H9 (cell line): ENCODE data around the gene SNW1. TPM values are rescaled to one million over a fixed set of nuclear protein-coding genes. Genes with fewer than 3 reads are reported as not detected.

Source experiments
- DNase-seq: peaks from one replicate; pipeline ENCODE4 v3.0.0-alpha.2; 2017
- H2AFZ ChIP-seq: one replicate; pipeline ENCODE4 v1.6.1; 2013; ENCODE audit warnings: mild to moderate bottlenecking, low read length, control low read depth, moderate library complexity
- H2AK5ac ChIP-seq: 2 replicates; pipeline ENCODE4 v1.6.1; 2013; ENCODE audit warnings: low read length, control low read depth, mixed read lengths; ENCODE audit not compliant: insufficient read length
- H2BK120ac ChIP-seq: one replicate; pipeline ENCODE4 v1.6.1; 2013; ENCODE audit warnings: low read depth, mild to moderate bottlenecking, low read length, control low read depth, inconsistent platforms; ENCODE audit not compliant: poor library complexity, severe bottlenecking
- H2BK12ac ChIP-seq: 2 replicates; pipeline ENCODE4 v1.6.1; 2013; ENCODE audit warnings: low read length, control low read depth, mixed read lengths, low read depth; ENCODE audit not compliant: insufficient read length
- H2BK15ac ChIP-seq: 2 replicates; pipeline ENCODE4 v1.6.1; 2013; ENCODE audit warnings: low read depth, low read length, control low read depth
- H2BK20ac ChIP-seq: one replicate; pipeline ENCODE4 v1.6.1; 2013; ENCODE audit warnings: low read depth, mild to moderate bottlenecking, low read length, control low read depth, inconsistent platforms; ENCODE audit not compliant: poor library complexity, severe bottlenecking
- H2BK5ac ChIP-seq: 2 replicates; pipeline ENCODE4 v1.6.1; 2013; ENCODE audit warnings: low read length, control low read depth, mixed read lengths; ENCODE audit not compliant: insufficient read length
- H3K14ac ChIP-seq: 2 replicates; pipeline ENCODE4 v1.6.1; 2013; ENCODE audit warnings: low read length, control low read depth; ENCODE audit not compliant: insufficient read depth
- H3K18ac ChIP-seq: 2 replicates; pipeline ENCODE4 v1.6.1; 2013; ENCODE audit warnings: low read depth, mild to moderate bottlenecking, mixed read lengths, low read length, control low read depth; ENCODE audit not compliant: insufficient read length
- H3K23ac ChIP-seq: 2 replicates; pipeline ENCODE4 v1.6.1; 2013; ENCODE audit warnings: low read length, control low read depth, mixed read lengths, low read depth; ENCODE audit not compliant: insufficient read length
- H3K23me2 ChIP-seq: 2 replicates; pipeline ENCODE4 v1.6.1; 2013; ENCODE audit warnings: low read depth, mild to moderate bottlenecking, mixed read lengths, low read length, control low read depth; ENCODE audit not compliant: insufficient read length, poor library complexity, severe bottlenecking
- H3K27ac ChIP-seq: 2 replicates; pipeline ENCODE4 v1.5.1; 2013; ENCODE audit warnings: low read length, control low read depth, mixed read lengths, low read depth; ENCODE audit not compliant: insufficient read length
- H3K27me3 ChIP-seq: 2 replicates; pipeline ENCODE4 v1.6.1; 2013; ENCODE audit warnings: low read length, control low read depth, inconsistent platforms; ENCODE audit not compliant: insufficient read depth
- H3K4ac ChIP-seq: 2 replicates; pipeline ENCODE4 v1.6.1; 2013; ENCODE audit warnings: low read depth, mild to moderate bottlenecking, control low read depth, inconsistent platforms, low read length, moderate library complexity
- H3K4me1 ChIP-seq: 2 replicates; pipeline ENCODE4 v1.6.1; 2013; ENCODE audit warnings: low read length, control low read depth, inconsistent platforms; ENCODE audit not compliant: insufficient read depth
- H3K4me2 ChIP-seq: 2 replicates; pipeline ENCODE4 v1.6.1; 2013; ENCODE audit warnings: low read length, control low read depth, mixed read lengths; ENCODE audit not compliant: insufficient read length, insufficient read depth
- H3K56ac ChIP-seq: 2 replicates; pipeline ENCODE4 v1.6.1; 2013; ENCODE audit warnings: low read depth, mild to moderate bottlenecking, mixed read lengths, low read length, control low read depth; ENCODE audit not compliant: insufficient read length
- H3K79me1 ChIP-seq: 2 replicates; pipeline ENCODE4 v1.6.1; 2013; ENCODE audit warnings: low read depth, mild to moderate bottlenecking, moderate library complexity, low read length, control low read depth, inconsistent platforms; ENCODE audit not compliant: insufficient read depth, poor library complexity, severe bottlenecking
- H3K79me2 ChIP-seq: 2 replicates; pipeline ENCODE4 v1.6.1; 2013; ENCODE audit warnings: low read length, control low read depth, inconsistent platforms; ENCODE audit not compliant: insufficient read depth
- H3K9ac ChIP-seq: 2 replicates; pipeline ENCODE4 v1.6.1; 2013; ENCODE audit warnings: low read length, control low read depth, mixed read lengths; ENCODE audit not compliant: insufficient read length; ENCODE audit errors: extremely low read depth
- H3K9me3 ChIP-seq: one replicate; pipeline ENCODE4 v1.6.1; 2013; ENCODE audit warnings: low read depth, low read length, inconsistent platforms; ENCODE audit not compliant: control insufficient read depth
- H3T11ph ChIP-seq: one replicate; pipeline ENCODE4 v1.6.1; 2013; ENCODE audit warnings: mild to moderate bottlenecking, low read length, control low read depth, inconsistent platforms
- H4K20me1 ChIP-seq: one replicate; pipeline ENCODE4 v1.6.1; 2013; ENCODE audit not compliant: control insufficient read depth, insufficient read length, insufficient read depth
- H4K5ac ChIP-seq: 2 replicates; pipeline ENCODE4 v1.6.1; 2013; ENCODE audit warnings: low read depth, mild to moderate bottlenecking, mixed read lengths, low read length, control low read depth; ENCODE audit not compliant: insufficient read length
- H4K8ac ChIP-seq: replicated peaks from 2 replicates; pipeline ENCODE4 v1.6.1; 2013; ENCODE audit warnings: low read length, control low read depth, mixed read lengths, low read depth; ENCODE audit not compliant: insufficient read length
- H4K91ac ChIP-seq: 2 replicates; pipeline ENCODE4 v1.6.1; 2013; ENCODE audit warnings: low read depth, mild to moderate bottlenecking, moderate library complexity, mixed read lengths, low read length, control low read depth; ENCODE audit not compliant: insufficient read length
- H3K27ac Mint-ChIP-seq, 3 experiments: 2 replicates in 2 of 3; 3 replicates in 1 of 3; pipeline ENCODE4 v1.8.0; 2020 to 2021; ENCODE audit warnings: mixed read lengths in 3 of 3, mild to moderate bottlenecking in 1 of 3, moderate library complexity in 1 of 3
- H3K27me3 Mint-ChIP-seq: 2 replicates; pipeline ENCODE4 v1.8.0; 2021; ENCODE audit warnings: low read depth, mild to moderate bottlenecking, moderate library complexity, mixed read lengths
- H3K36me3 Mint-ChIP-seq, 3 experiments: 2 replicates in 2 of 3; 3 replicates in 1 of 3; pipeline ENCODE4 v1.8.0; 2020 to 2021; ENCODE audit warnings: low read depth in 3 of 3, mixed read lengths in 3 of 3; ENCODE audit not compliant: insufficient read depth in 1 of 3
- H3K4me1 Mint-ChIP-seq, 2 experiments: 2 replicates each; pipeline ENCODE4 v1.8.0; 2020; ENCODE audit warnings: mixed read lengths in 2 of 2
- H3K4me3 Mint-ChIP-seq, 2 experiments: 2 replicates in 1 of 2; 3 replicates in 1 of 2; pipeline ENCODE4 v1.8.0; 2020 to 2021; ENCODE audit warnings: mild to moderate bottlenecking in 2 of 2, mixed read lengths in 2 of 2, moderate library complexity in 1 of 2
- H3K9me3 Mint-ChIP-seq, 2 experiments: 2 replicates in 1 of 2; 3 replicates in 1 of 2; pipeline ENCODE4 v1.8.0; 2020; ENCODE audit warnings: mild to moderate bottlenecking in 2 of 2, mixed read lengths in 2 of 2, moderate library complexity in 1 of 2
- CTCF ChIP-seq: fragments of 200-600 bp; sonication (generic); conservative IDR thresholded peaks from 3 replicates; pipeline ENCODE4 v1.8.0; 2021; ENCODE audit warnings: antibody characterized with exemption, mild to moderate bottlenecking
- WGBS: extraction: QIAGEN DNeasy Blood & Tissue Kit; methylation state at CpG from one replicate; pipeline ENCODE4 v1.1.7; 2013; ENCODE audit warnings: missing lambda C conversion rate, low lambda C conversion rate, mixed read lengths; ENCODE audit not compliant: insufficient read length; ENCODE audit errors: extremely low coverage; 5-methylcytosine and 5-hydroxymethylcytosine counted together
- total RNA-seq: library from RNA; stranded (reverse); gene quantifications from 2 replicates; pipeline ENCODE4 v1.2.1, GENCODE V29; 2021

SNW1 gene
- total RNA-seq, 1 experiment from 2014 or later: 103 TPM

- H3K56ac ChIP-seq: no peak overlapping the region
- Mint-ChIP-seq H3K4me1 (peaks cover 16 to 20% of the 10 kb centered on the region in 2 experiments), H3K9me3 (no peaks in the 10 kb centered on the region), H3K4me3 (peak overlapping the region; percentile 17 to 21; a peak in 3 of 5 replicates), H3K27me3 (no peaks in the 10 kb centered on the region), H3K36me3 (peaks cover 33 to 57% (median 57%) of the 10 kb centered on the region in 3 experiments), H3K27ac (0 out of 7 replicates have a peak overlapping the region, but pooled peaks of 1 of the 3 experiments have one; percentile 46)
- H2BK120ac ChIP-seq: no peak overlapping the region
- no peaks in the 10 kb centered on the region for H4K20me1 ChIP-seq
- H3K79me1 ChIP-seq: peaks cover 6% of the 10 kb centered on the region
- no peak overlapping the region for H2BK15ac ChIP-seq
- no CpG with 5 or more reads among the region's 2 CpGs for WGBS
- H4K8ac ChIP-seq: no peak overlapping the region
- no peak overlapping the region for H3K4me2 ChIP-seq
- no peaks in the 10 kb centered on the region for H3K27me3 ChIP-seq
- no peak overlapping the region for H3K18ac ChIP-seq
- no peak overlapping the region for H4K5ac ChIP-seq
- no peak overlapping the region for H3K14ac ChIP-seq
- no peak overlapping the region for H2BK5ac ChIP-seq
- no peak for DNase-seq
- no peak overlapping the region for H3K4ac ChIP-seq
- no peaks in the 10 kb centered on the region for H3K9me3 ChIP-seq
- H2BK12ac ChIP-seq: no peak overlapping the region
- H3K23ac ChIP-seq: no peak overlapping the region
- no peak overlapping the region for H3K9ac ChIP-seq
- no peak overlapping the region for H4K91ac ChIP-seq
- H3T11ph ChIP-seq: no peak overlapping the region
- H3K79me2 ChIP-seq: peaks cover 34% of the 10 kb centered on the region; the same call in 1 of the 2 replicates
- H2BK20ac ChIP-seq: no peak overlapping the region
- H3K23me2 ChIP-seq: peaks cover 5% of the 10 kb centered on the region
- H2AK5ac ChIP-seq: no peak overlapping the region
- H3K4me1 ChIP-seq: no peaks in the 10 kb centered on the region
- H2AFZ ChIP-seq: no peak overlapping the region
- no peak for TF ChIP-seq CTCF
- H3K27ac ChIP-seq: no peak overlapping the region
Measured at GRCh38 chr14:77710364-77710763, 50.6 kb downstream of the SNW1 start.
